ENCODE data around the gene MRPS21. TPM values are rescaled to one million over a fixed set of nuclear protein-coding genes. Genes with fewer than 3 reads are reported as not detected.

Gene MRPS21
- total and polyA plus RNA-seq, 4 donors = 15.0 to 56.5 (median 22.9) TPM

- TF ChIP-seq ZBTB33 (IDR thresholded peaks at IDR 0.05) (no peak), HNF4G (IDR thresholded peaks at IDR 0.05) (no peak), NR2F2 (IDR thresholded peaks at IDR 0.05) (no peak), FOXA1 (IDR thresholded peaks at IDR 0.05) (no peak)
These were observed 5.3 kb upstream of the MRPS21 start (continued) for GRCh38 chr1:150288382-150288781.

- DNase-seq (ENCODE audit: low spot score) = no peak
- no peaks in the 10 kb centered on the region for H3K9me3 ChIP-seq (ENCODE audit: control insufficient read depth in 4 of 4, low read length in 3 of 4)
- no peak overlapping the region for H3K4me3 ChIP-seq (ENCODE audit: low read depth in 1 of 3, low read length in 3 of 3)
- WGBS = 94% methylated on average over 4 of the region's 4 CpGs
- H3K36me3 ChIP-seq (ENCODE audit: control insufficient read depth in 4 of 4, insufficient read depth in 3 of 4, low read depth in 1 of 4, low read length in 3 of 4) = peaks cover 0 to 12% (median 7%) of the 10 kb centered on the region in 4 donors
- H3K9ac ChIP-seq (ENCODE audit: low read depth in 1 of 2, low read length in 2 of 2) = no peak overlapping the region
- no peak for TF ChIP-seq HNF4G (IDR thresholded peaks at IDR 0.05)
- no peak for TF ChIP-seq NR2F2 (IDR thresholded peaks at IDR 0.05)
- no peak for TF ChIP-seq EGR1 (IDR thresholded peaks at IDR 0.05; ENCODE audit: low read depth in 2 of 2)
- TF ChIP-seq FOXA2 (IDR thresholded peaks at IDR 0.05) = no peak
- no peak for TF ChIP-seq MAX (IDR thresholded peaks at IDR 0.05)
- TF ChIP-seq ZBTB33 (IDR thresholded peaks at IDR 0.05) = no peak
- TF ChIP-seq YY1 (IDR thresholded peaks at IDR 0.05) = no peak
- TF ChIP-seq TAF1 (conservative IDR thresholded peaks at IDR 0.05) = no peak
- H3K27ac ChIP-seq (ENCODE audit: low read depth in 1 of 2, low read length in 2 of 2) = no peak overlapping the region
- no peaks in the 10 kb centered on the region for H3K27me3 ChIP-seq (ENCODE audit: control insufficient read depth in 4 of 4, insufficient read depth in 4 of 4, low read length in 3 of 4)
- H3K4me1 ChIP-seq (ENCODE audit: control insufficient read depth in 4 of 4, insufficient read depth in 4 of 4, low read length in 3 of 4) = peaks cover 0 to 2% (median under 1%) of the 10 kb centered on the region in 4 donors
These were observed 4.8 kb upstream of the MRPS21 start for GRCh38 chr1:150288822-150289221.

- no peak for DNase-seq (ENCODE audit: low spot score)
- H3K36me3 ChIP-seq (ENCODE audit: control insufficient read depth in 4 of 4, insufficient read depth in 3 of 4, low read depth in 1 of 4, low read length in 3 of 4) = peaks cover 3 to 11% (median 6%) of the 10 kb centered on the region in 4 donors
- peaks cover 0 to 9% (median 4%) of the 10 kb centered on the region in 4 donors for H3K4me1 ChIP-seq (ENCODE audit: control insufficient read depth in 4 of 4, insufficient read depth in 4 of 4, low read length in 3 of 4)
- no peak for TF ChIP-seq RAD21 (IDR thresholded peaks at IDR 0.05)
- TF ChIP-seq FOXA2 (IDR thresholded peaks at IDR 0.05) = no peak
- no peak for TF ChIP-seq GABPA (IDR thresholded peaks at IDR 0.05 in 1 of 2, conservative IDR thresholded peaks at IDR 0.05 in 1 of 2)
- no peak for TF ChIP-seq REST (IDR thresholded peaks at IDR 0.05)
- no peak overlapping the region for H3K27ac ChIP-seq (ENCODE audit: low read depth in 1 of 2, low read length in 2 of 2)
- H3K4me3 ChIP-seq (ENCODE audit: low read depth in 1 of 3, low read length in 3 of 3) = no peak overlapping the region
- no peaks in the 10 kb centered on the region for H3K9me3 ChIP-seq (ENCODE audit: control insufficient read depth in 4 of 4, low read length in 3 of 4)
- over 99% methylated on average over 2 of the region's 2 CpGs for WGBS
- H3K9ac ChIP-seq (ENCODE audit: low read depth in 1 of 2, low read length in 2 of 2) = no peak overlapping the region
- H3K27me3 ChIP-seq (ENCODE audit: control insufficient read depth in 4 of 4, insufficient read depth in 4 of 4, low read length in 3 of 4) = no peaks in the 10 kb centered on the region
These were observed 1.8 kb downstream of the MRPS21 start for GRCh38 chr1:150295476-150295875.
